ENCODE results near the gene DAZAP1.
"Not testable (repeated sequence)": the region's sequence is repeated elsewhere in the genome, so short reads cannot be mapped to it uniquely, and the experiment has no call there.

The DAZAP1 gene

DNA sequence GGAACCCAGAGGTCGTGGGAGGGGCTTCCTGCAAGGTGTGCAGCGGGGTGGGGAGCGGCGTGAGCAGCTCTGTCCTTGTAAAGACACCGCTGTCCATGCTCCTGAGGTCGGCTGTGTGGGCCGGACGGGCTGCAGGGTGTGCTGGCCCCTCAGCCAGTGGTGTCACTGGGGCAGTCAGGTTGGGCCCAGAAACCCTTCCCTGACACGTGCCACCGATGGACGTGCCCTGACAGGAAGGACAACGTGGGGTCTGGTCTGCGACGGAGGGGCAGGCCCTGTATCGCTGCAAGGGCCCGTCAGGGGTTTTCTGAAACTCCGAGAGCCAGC is 26.6 kb downstream of the DAZAP1 start:
- Histone ChIP-seq H3K4me1 (ENCODE audit: control insufficient read depth in 2 of 2, insufficient read depth in 2 of 2, low read length in 2 of 2) (peaks cover 2 to 10% of the 10 kb centered on the region in 2 donors), H3K27ac (ENCODE audit: low read depth in 2 of 2, low read length in 2 of 2) (no peak overlapping the region), H3K4me3 (ENCODE audit: low read length in 2 of 2) (no peak overlapping the region), H3K9ac (ENCODE audit: low read depth in 1 of 2, low read length in 2 of 2) (no peak overlapping the region), H3K36me3 (ENCODE audit: control insufficient read depth in 2 of 2, insufficient read depth in 2 of 2, low read length in 2 of 2) (peaks cover 38 to 45% of the 10 kb centered on the region in 2 donors), H3K9me3 (ENCODE audit: control insufficient read depth in 2 of 2, low read length in 2 of 2) (no peaks in the 10 kb centered on the region), H3K27me3 (ENCODE audit: control insufficient read depth in 2 of 2, insufficient read depth in 2 of 2, low read length in 2 of 2) (no peaks in the 10 kb centered on the region)

DNA sequence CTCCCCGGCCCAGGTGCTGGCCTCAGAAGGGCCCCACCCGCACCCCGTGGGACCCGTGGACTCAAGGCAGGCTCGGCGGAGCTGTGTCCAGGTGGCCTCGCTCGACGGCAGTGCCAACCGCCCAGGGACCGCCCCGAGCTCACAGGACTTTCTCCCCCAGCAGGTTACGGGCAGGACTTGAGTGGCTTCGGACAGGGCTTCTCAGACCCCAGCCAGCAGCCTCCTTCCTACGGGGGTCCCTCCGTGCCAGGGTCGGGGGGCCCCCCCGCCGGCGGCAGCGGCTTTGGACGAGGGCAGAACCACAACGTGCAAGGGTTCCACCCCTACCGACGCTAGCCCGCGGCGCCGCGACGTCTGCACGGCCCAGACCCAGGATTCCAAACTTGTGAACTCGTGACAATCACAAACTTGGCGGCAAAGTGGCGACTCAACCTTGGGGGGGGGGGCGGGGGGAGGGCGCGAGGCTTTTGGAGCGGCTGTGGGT is 27.2 kb downstream of the DAZAP1 start:
- Histone ChIP-seq H3K27ac (ENCODE audit: low read depth in 2 of 2, low read length in 2 of 2) (no peak overlapping the region), H3K4me3 (ENCODE audit: low read length in 2 of 2) (no peak overlapping the region), H3K36me3 (ENCODE audit: control insufficient read depth in 2 of 2, insufficient read depth in 2 of 2, low read length in 2 of 2) (peaks cover 33 to 41% of the 10 kb centered on the region in 2 donors), H3K9me3 (ENCODE audit: control insufficient read depth in 2 of 2, low read length in 2 of 2) (no peaks in the 10 kb centered on the region), H3K4me1 (ENCODE audit: control insufficient read depth in 2 of 2, insufficient read depth in 2 of 2, low read length in 2 of 2) (peaks cover 8 to 12% of the 10 kb centered on the region in 2 donors), H3K27me3 (ENCODE audit: control insufficient read depth in 2 of 2, insufficient read depth in 2 of 2, low read length in 2 of 2) (no peaks in the 10 kb centered on the region), H3K9ac (ENCODE audit: low read depth in 1 of 2, low read length in 2 of 2) (no peak overlapping the region)

DNA sequence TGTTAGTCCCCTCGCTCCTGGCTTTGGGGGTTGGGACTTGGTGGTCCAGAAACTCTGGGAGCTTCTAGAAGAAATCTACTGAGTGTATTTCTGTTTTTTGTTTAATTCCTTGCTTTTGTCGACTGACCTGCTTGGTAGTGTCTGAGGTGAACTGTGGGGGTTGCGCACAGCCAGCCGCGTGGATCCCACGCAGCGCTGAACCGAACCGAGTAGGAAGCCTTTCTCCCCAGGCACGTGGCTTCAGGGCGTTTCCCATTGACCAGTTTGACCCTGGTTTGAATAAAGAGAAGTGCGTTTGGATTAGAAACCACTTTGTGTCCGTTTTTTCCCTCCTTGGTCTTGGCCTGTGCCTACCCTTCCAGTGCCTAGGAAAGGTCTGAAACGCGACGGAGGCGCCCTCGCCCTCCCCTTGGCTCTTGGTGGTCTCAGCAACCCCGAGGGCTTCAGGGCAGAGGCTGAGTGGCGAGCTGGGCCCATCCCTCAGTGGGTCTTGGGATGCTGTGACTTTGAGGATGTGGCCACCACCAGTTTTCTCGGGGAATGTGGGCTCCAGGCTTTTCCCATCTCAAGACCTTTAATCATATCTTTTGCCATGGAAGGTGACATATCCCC is 28.1 kb downstream of the DAZAP1 start:
- Histone ChIP-seq H3K9ac (ENCODE audit: low read depth in 1 of 2, low read length in 2 of 2) (no peak overlapping the region), H3K9me3 (ENCODE audit: control insufficient read depth in 2 of 2, low read length in 2 of 2) (no peaks in the 10 kb centered on the region), H3K36me3 (ENCODE audit: control insufficient read depth in 2 of 2, insufficient read depth in 2 of 2, low read length in 2 of 2) (peaks cover 34 to 44% of the 10 kb centered on the region in 2 donors), H3K27me3 (ENCODE audit: control insufficient read depth in 2 of 2, insufficient read depth in 2 of 2, low read length in 2 of 2) (no peaks in the 10 kb centered on the region), H3K27ac (ENCODE audit: low read depth in 2 of 2, low read length in 2 of 2) (no peak overlapping the region), H3K4me3 (ENCODE audit: low read length in 2 of 2) (no peak overlapping the region), H3K4me1 (ENCODE audit: control insufficient read depth in 2 of 2, insufficient read depth in 2 of 2, low read length in 2 of 2) (peaks cover 13% of the 10 kb centered on the region in 2 donors)

GRCh38 chr19:1437609-1438008 is 30.2 kb downstream of the DAZAP1 start:
- Histone ChIP-seq H3K27me3 (ENCODE audit: control insufficient read depth in 2 of 2, insufficient read depth in 2 of 2, low read length in 2 of 2) (no peaks in the 10 kb centered on the region), H3K27ac (ENCODE audit: low read depth in 2 of 2, low read length in 2 of 2) (peak overlapping the region; percentile 62 to 78), H3K9ac (ENCODE audit: low read depth in 1 of 2, low read length in 2 of 2) (peak overlapping the region in 1 of 2 donors; percentile 76), H3K4me1 (ENCODE audit: control insufficient read depth in 2 of 2, insufficient read depth in 2 of 2, low read length in 2 of 2) (peaks cover 13% of the 10 kb centered on the region in 2 donors), H3K36me3 (ENCODE audit: control insufficient read depth in 2 of 2, insufficient read depth in 2 of 2, low read length in 2 of 2) (peaks cover 35 to 49% of the 10 kb centered on the region in 2 donors), H3K4me3 (ENCODE audit: low read length in 2 of 2) (peak overlapping the region; percentile 27 to 94), H3K9me3 (ENCODE audit: control insufficient read depth in 2 of 2, low read length in 2 of 2) (no peaks in the 10 kb centered on the region)

GRCh38 chr19:1438035-1438932 is 30.9 kb downstream of the DAZAP1 start, which contains the start of gene RPS15:
TSS of gene RPS15 (plus strand) at chr19:1438396. CDS start at chr19:1438426, 30 bp downstream.
- peak within 1 kb of the TSS; percentile 76 to 86 for H3K9ac ChIP-seq (ENCODE audit: low read depth in 1 of 2, low read length in 2 of 2)
- peaks cover 28 to 43% of the 10 kb centered on the region in 2 donors for H3K36me3 ChIP-seq (ENCODE audit: control insufficient read depth in 2 of 2, insufficient read depth in 2 of 2, low read length in 2 of 2)
- H3K27me3 ChIP-seq (ENCODE audit: control insufficient read depth in 2 of 2, insufficient read depth in 2 of 2, low read length in 2 of 2) = no peaks in the 10 kb centered on the region

GRCh38 chr19:1438933-1439354 is 31.6 kb downstream of the DAZAP1 start:
- Histone ChIP-seq H3K4me1 (ENCODE audit: control insufficient read depth in 2 of 2, insufficient read depth in 2 of 2, low read length in 2 of 2) (peaks cover 13% of the 10 kb centered on the region in 2 donors), H3K36me3 (ENCODE audit: control insufficient read depth in 2 of 2, insufficient read depth in 2 of 2, low read length in 2 of 2) (peaks cover 23 to 36% of the 10 kb centered on the region in 2 donors), H3K9me3 (ENCODE audit: control insufficient read depth in 2 of 2, low read length in 2 of 2) (no peaks in the 10 kb centered on the region), H3K27ac (ENCODE audit: low read depth in 2 of 2, low read length in 2 of 2) (peak overlapping the region; percentile 87), H3K27me3 (ENCODE audit: control insufficient read depth in 2 of 2, insufficient read depth in 2 of 2, low read length in 2 of 2) (no peaks in the 10 kb centered on the region), H3K4me3 (ENCODE audit: low read length in 2 of 2) (peak overlapping the region; percentile 85 to 94), H3K9ac (ENCODE audit: low read depth in 1 of 2, low read length in 2 of 2) (peak overlapping the region; percentile 76 to 86)

More at GRCh38 chr19:1438035-1438932, 30.9 kb downstream of the DAZAP1 start, which contains the start of gene RPS15:
- H3K9me3 ChIP-seq (ENCODE audit: control insufficient read depth in 2 of 2, low read length in 2 of 2) = no peaks in the 10 kb centered on the region
- H3K27ac ChIP-seq (ENCODE audit: low read depth in 2 of 2, low read length in 2 of 2) = peak within 1 kb of the TSS; percentile 87
- H3K4me3 ChIP-seq (ENCODE audit: low read length in 2 of 2) = peak within 1 kb of the TSS; percentile 85 to 94
- H3K4me1 ChIP-seq (ENCODE audit: control insufficient read depth in 2 of 2, insufficient read depth in 2 of 2, low read length in 2 of 2) = peaks cover 13% of the 10 kb centered on the region in 2 donors

DNA sequence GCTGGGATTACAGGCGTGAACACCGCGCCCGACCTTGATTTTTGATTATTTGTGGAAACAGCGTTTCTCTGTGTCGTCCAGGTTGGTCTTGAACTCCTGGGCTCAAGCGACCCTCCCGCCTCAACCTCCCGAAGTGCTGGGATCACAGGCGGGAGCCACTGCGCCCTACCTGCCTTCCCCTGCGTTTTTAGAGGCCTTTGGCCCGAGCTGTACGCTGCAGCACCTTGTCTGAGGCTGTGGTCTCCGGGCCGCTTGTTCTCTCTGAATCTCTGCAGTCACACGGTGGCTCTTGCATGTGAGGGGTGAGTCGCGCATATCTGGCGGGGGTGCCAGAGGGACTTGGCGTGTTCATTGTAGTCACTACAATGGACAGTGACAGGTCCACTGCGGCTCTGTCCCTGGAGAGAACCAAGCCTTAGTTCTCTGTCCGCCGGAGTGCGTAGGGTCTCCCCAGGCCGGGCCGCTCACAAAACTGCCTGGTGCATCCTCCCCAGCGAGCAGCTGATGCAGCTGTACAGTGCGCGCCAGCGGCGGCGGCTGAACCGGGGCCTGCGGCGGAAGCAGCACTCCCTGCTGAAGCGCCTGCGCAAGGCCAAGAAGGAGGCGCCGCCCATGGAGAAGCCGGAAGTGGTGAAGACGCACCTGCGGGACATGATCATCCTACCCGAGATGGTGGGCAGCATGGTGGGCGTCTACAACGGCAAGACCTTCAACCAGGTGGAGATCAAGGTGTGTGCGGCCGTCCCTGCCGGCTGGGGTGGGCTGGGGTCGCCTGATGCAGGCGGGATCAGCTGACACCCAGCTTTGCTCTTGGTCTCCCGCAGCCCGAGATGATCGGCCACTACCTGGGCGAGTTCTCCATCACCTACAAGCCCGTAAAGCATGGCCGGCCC is 32.4 kb downstream of the DAZAP1 start:
- peaks cover 23 to 28% of the 10 kb centered on the region in 2 donors for H3K36me3 ChIP-seq (ENCODE audit: control insufficient read depth in 2 of 2, insufficient read depth in 2 of 2, low read length in 2 of 2)
- H3K27me3 ChIP-seq (ENCODE audit: control insufficient read depth in 2 of 2, insufficient read depth in 2 of 2, low read length in 2 of 2); H3K27ac ChIP-seq (ENCODE audit: low read depth in 2 of 2, low read length in 2 of 2); H3K9me3 ChIP-seq (ENCODE audit: control insufficient read depth in 2 of 2, low read length in 2 of 2): not testable (repeated sequence)
- peak overlapping the region; percentile 56 to 76 for H3K9ac ChIP-seq (ENCODE audit: low read depth in 1 of 2, low read length in 2 of 2)
- peak overlapping the region; percentile 85 to 94 for H3K4me3 ChIP-seq (ENCODE audit: low read length in 2 of 2)
- H3K4me1 ChIP-seq (ENCODE audit: control insufficient read depth in 2 of 2, insufficient read depth in 2 of 2, low read length in 2 of 2) = peaks cover 15% of the 10 kb centered on the region in 2 donors

- Histone ChIP-seq H3K27ac (ENCODE audit: low read depth in 2 of 2, low read length in 2 of 2) (no peak overlapping the region), H3K4me1 (ENCODE audit: control insufficient read depth in 2 of 2, insufficient read depth in 2 of 2, low read length in 2 of 2) (peaks cover 20% of the 10 kb centered on the region in 2 donors), H3K4me3 (ENCODE audit: low read length in 2 of 2) (no peak overlapping the region), H3K36me3 (ENCODE audit: control insufficient read depth in 2 of 2, insufficient read depth in 2 of 2, low read length in 2 of 2) (peaks cover 21 to 27% of the 10 kb centered on the region in 2 donors), H3K9me3 (ENCODE audit: control insufficient read depth in 2 of 2, low read length in 2 of 2) (no peaks in the 10 kb centered on the region), H3K27me3 (ENCODE audit: control insufficient read depth in 2 of 2, insufficient read depth in 2 of 2, low read length in 2 of 2) (peaks cover 0 to 2% of the 10 kb centered on the region in 2 donors), H3K9ac (ENCODE audit: low read depth in 1 of 2, low read length in 2 of 2) (no peak overlapping the region)
Observed at GRCh38 chr19:1440418-1440801, 33.0 kb downstream of the DAZAP1 start.

- Histone ChIP-seq H3K4me3 (ENCODE audit: low read length in 2 of 2) (no peak overlapping the region), H3K36me3 (ENCODE audit: control insufficient read depth in 2 of 2, insufficient read depth in 2 of 2, low read length in 2 of 2) (peaks cover 20 to 24% of the 10 kb centered on the region in 2 donors), H3K4me1 (ENCODE audit: control insufficient read depth in 2 of 2, insufficient read depth in 2 of 2, low read length in 2 of 2) (peaks cover 20 to 22% of the 10 kb centered on the region in 2 donors), H3K9ac (ENCODE audit: low read depth in 1 of 2, low read length in 2 of 2) (no peak overlapping the region), H3K9me3 (ENCODE audit: control insufficient read depth in 2 of 2, low read length in 2 of 2) (no peaks in the 10 kb centered on the region), H3K27me3 (ENCODE audit: control insufficient read depth in 2 of 2, insufficient read depth in 2 of 2, low read length in 2 of 2) (peaks cover 0 to 2% of the 10 kb centered on the region in 2 donors), H3K27ac (ENCODE audit: low read depth in 2 of 2, low read length in 2 of 2) (no peak overlapping the region)
Observed at GRCh38 chr19:1441022-1441426, 33.6 kb downstream of the DAZAP1 start.

Measured in mucosa of rectum (tissue), 2 donors.